Measurements from ENCODE around the gene PRKCSH. TPM values are rescaled to one million over a fixed set of nuclear protein-coding genes. Genes with fewer than 3 reads are reported as not detected.
"Not testable (repeated sequence)": the region's sequence is repeated elsewhere in the genome, so short reads cannot be mapped to it uniquely, and the experiment has no call there.

PRKCSH gene
- total RNA-seq, 1 experiment from 2014 or later: 256 TPM

GRCh38 chr19:11457831-11458230, 22.4 kb downstream of the PRKCSH start:
- Histone ChIP-seq H3K4me3 (no peak overlapping the region), H3K9me3 (no peaks in the 10 kb centered on the region), H3K27me3 (0 out of 2 replicates have a peak, but pooled peaks cover 5% of the 10 kb centered on the region), H3K36me3 (no peaks in the 10 kb centered on the region)
- DNase-seq: no peak

- Histone ChIP-seq H3K9me3 (no peaks in the 10 kb centered on the region), H3K4me3 (no peak overlapping the region), H3K27me3 (0 out of 2 replicates have a peak, but pooled peaks cover 5% of the 10 kb centered on the region), H3K36me3 (no peaks in the 10 kb centered on the region)
- DNase-seq: no peak
Observed at GRCh38 chr19:11458236-11458900, 22.9 kb downstream of the PRKCSH start.

- H3K36me3 ChIP-seq, DNase-seq, H3K4me3 ChIP-seq, H3K27me3 ChIP-seq, H3K9me3 ChIP-seq: not testable (repeated sequence)
Observed at GRCh38 chr19:11458912-11459311, 23.5 kb downstream of the PRKCSH start.

GRCh38 chr19:11460207-11460606, 24.8 kb downstream of the PRKCSH start:
- no peaks in the 10 kb centered on the region for H3K9me3 ChIP-seq
- H3K27me3 ChIP-seq: 0 out of 2 replicates have a peak, but pooled peaks cover 5% of the 10 kb centered on the region
- DNase-seq: no peak
- H3K36me3 ChIP-seq: no peaks in the 10 kb centered on the region
- no peak overlapping the region for H3K4me3 ChIP-seq

- Histone ChIP-seq H3K9me3 (no peaks in the 10 kb centered on the region), H3K4me3 (no peak overlapping the region), H3K27me3 (0 out of 2 replicates have a peak, but pooled peaks cover 5% of the 10 kb centered on the region), H3K36me3 (no peaks in the 10 kb centered on the region)
- no peak for DNase-seq
Observed at GRCh38 chr19:11461453-11461852, 26.0 kb downstream of the PRKCSH start.

GRCh38 chr19:11463391-11463790, 28.0 kb downstream of the PRKCSH start:
- H3K4me3 ChIP-seq: no peak overlapping the region
- H3K36me3 ChIP-seq: no peaks in the 10 kb centered on the region
- H3K27me3 ChIP-seq: 0 out of 2 replicates have a peak, but pooled peaks cover 5% of the 10 kb centered on the region
- no peaks in the 10 kb centered on the region for H3K9me3 ChIP-seq
- no peak for DNase-seq

- H3K4me3 ChIP-seq: no peak overlapping the region
- no peaks in the 10 kb centered on the region for H3K36me3 ChIP-seq
- no peak for DNase-seq
- H3K9me3 ChIP-seq: no peaks in the 10 kb centered on the region
- 0 out of 2 replicates have a peak, but pooled peaks cover 5% of the 10 kb centered on the region for H3K27me3 ChIP-seq
Observed at GRCh38 chr19:11464333-11465265, 29.2 kb downstream of the PRKCSH start.

GRCh38 chr19:11465600-11465999, 30.2 kb downstream of the PRKCSH start:
- Histone ChIP-seq H3K27me3 (0 out of 2 replicates have a peak, but pooled peaks cover 1% of the 10 kb centered on the region), H3K4me3 (no peak overlapping the region), H3K36me3 (no peaks in the 10 kb centered on the region), H3K9me3 (no peaks in the 10 kb centered on the region)
- no peak for DNase-seq

- not testable (repeated sequence) for H3K36me3 ChIP-seq, H3K27me3 ChIP-seq, H3K9me3 ChIP-seq, H3K4me3 ChIP-seq
- DNase-seq: peak; percentile 78
Observed at GRCh38 chr19:11468266-11468845, 32.9 kb downstream of the PRKCSH start.

GRCh38 chr19:11473725-11474124, 38.3 kb downstream of the PRKCSH start:
- Histone ChIP-seq H3K9me3 (no peaks in the 10 kb centered on the region), H3K36me3 (no peaks in the 10 kb centered on the region), H3K27me3 (peaks cover 2% of the 10 kb centered on the region), H3K4me3 (no peak overlapping the region)
- no peak for DNase-seq

- not testable (repeated sequence) for H3K4me3 ChIP-seq, H3K9me3 ChIP-seq, H3K27me3 ChIP-seq, DNase-seq, H3K36me3 ChIP-seq
Observed at GRCh38 chr19:11475343-11475742, 39.9 kb downstream of the PRKCSH start.

- Histone ChIP-seq H3K36me3 (no peaks in the 10 kb centered on the region), H3K4me3 (no peak overlapping the region), H3K27me3 (peaks cover 11% of the 10 kb centered on the region), H3K9me3 (no peaks in the 10 kb centered on the region)
- DNase-seq: no peak
Observed at GRCh38 chr19:11475861-11476260, 40.4 kb downstream of the PRKCSH start.

- no peak overlapping the region for H3K4me3 ChIP-seq
- peaks cover 26% of the 10 kb centered on the region for H3K27me3 ChIP-seq
- no peaks in the 10 kb centered on the region for H3K36me3 ChIP-seq
- no peaks in the 10 kb centered on the region for H3K9me3 ChIP-seq
- no peak for DNase-seq
Observed at GRCh38 chr19:11478167-11479089, 43.0 kb downstream of the PRKCSH start.

GRCh38 chr19:11479090-11479897, 43.9 kb downstream of the PRKCSH start:
- Histone ChIP-seq H3K36me3 (peaks cover 2% of the 10 kb centered on the region; the same call in 1 of the 2 replicates), H3K9me3 (no peaks in the 10 kb centered on the region), H3K4me3 (no peak overlapping the region), H3K27me3 (peaks cover 25% of the 10 kb centered on the region)
- DNase-seq: no peak

- DNase-seq: peak; percentile 45
- H3K4me3 ChIP-seq: no peak overlapping the region
Observed at GRCh38 chr19:11479898-11480714, 44.7 kb downstream of the PRKCSH start.

More at GRCh38 chr19:11479898-11480714, 44.7 kb downstream of the PRKCSH start:
- peaks cover 2% of the 10 kb centered on the region; the same call in 1 of the 2 replicates for H3K36me3 ChIP-seq
- no peaks in the 10 kb centered on the region for H3K9me3 ChIP-seq
- peaks cover 25% of the 10 kb centered on the region for H3K27me3 ChIP-seq

Measured in MG63 (cell line).